ENCODE data around the gene STXBP6. TPM values are rescaled to one million over a fixed set of nuclear protein-coding genes. Genes with fewer than 3 reads are reported as not detected.

The STXBP6 gene
- total and polyA plus RNA-seq, 2 of the 13 experiments (the other 11 are each of a cell fraction or from before 2014, with no cell fraction given), result 35.3 to 42.8 TPM

- TF ChIP-seq ATF7 (IDR thresholded peaks at IDR 0.05) (no peak), ATF7 (CRISPR knock-in tag; IDR thresholded peaks at IDR 0.05) (no peak), GMEB1 (CRISPR knock-in tag; IDR thresholded peaks at IDR 0.05; ENCODE audit: borderline replicate concordance) (no peak), ZBTB33 (CRISPR knock-in tag; IDR thresholded peaks at IDR 0.05) (no peak), SP2 (CRISPR knock-in tag; IDR thresholded peaks at IDR 0.05) (no peak), BHLHE40 (IDR thresholded peaks at IDR 0.05; ENCODE audit: low read length) (no peak), ZNF232 (CRISPR knock-in tag; IDR thresholded peaks at IDR 0.05; ENCODE audit: borderline replicate concordance) (peak; percentile 71; the same call in 1 of the 2 replicates), NFIB (CRISPR knock-in tag; IDR thresholded peaks at IDR 0.05; ENCODE audit: borderline replicate concordance) (no peak), ELF1 (CRISPR knock-in tag; IDR thresholded peaks at IDR 0.05) (peak; percentile 39; the same call in 1 of the 2 replicates), ZNF274 (CRISPR knock-in tag; IDR thresholded peaks at IDR 0.05) (no peak), ZNF326 (CRISPR knock-in tag; IDR thresholded peaks at IDR 0.05; ENCODE audit: borderline replicate concordance) (no peak), ZNF235 (CRISPR knock-in tag; IDR thresholded peaks at IDR 0.05; ENCODE audit: borderline replicate concordance) (no peak), ZNF746 (CRISPR knock-in tag; IDR thresholded peaks at IDR 0.05) (no peak), ZNF282 (IDR thresholded peaks at IDR 0.05; ENCODE audit: partially characterized antibody) (no peak), CEBPZ (IDR thresholded peaks at IDR 0.05; ENCODE audit: low read length) (no peak), ZUFSP (CRISPR knock-in tag; IDR thresholded peaks at IDR 0.05; ENCODE audit: borderline replicate concordance) (no peak), ZNF317 (CRISPR knock-in tag; IDR thresholded peaks at IDR 0.05) (no peak), ZSCAN9 (CRISPR knock-in tag; IDR thresholded peaks at IDR 0.05; ENCODE audit: borderline replicate concordance) (no peak), SNRNP70 (IDR thresholded peaks at IDR 0.05; ENCODE audit: low read depth, low read length) (no peak), ZNF484 (CRISPR knock-in tag; IDR thresholded peaks at IDR 0.05; ENCODE audit: borderline replicate concordance, low read depth) (no peak), ZNF629 (CRISPR knock-in tag; conservative IDR thresholded peaks at IDR 0.05) (no peak)
Measured at GRCh38 chr14:25042362-25043299, 7.3 kb downstream of the STXBP6 start (continued).

Data from HepG2 (cell line).